Purkinje cell (primary cell): ENCODE results near the gene GREB1. TPM values are rescaled to one million over a fixed set of nuclear protein-coding genes. Genes with fewer than 3 reads are reported as not detected.

Experiments
- polyA plus RNA-seq: library from polyadenylated mRNA; unstranded; fragments of >200 nt; fragmentation: Nextera tagmentation; gene quantifications from 2 replicates; pipeline ENCODE4 v1.2.1, GENCODE V29; 2014

GREB1 gene
- 0.32 and 1.4 TPM in 2 replicates for polyA plus RNA-seq

GRCh38 chr2:11533278-11534070 is at the start of gene GREB1:
GREB1 (plus strand) TSS chr2:11534045; CDS start chr2:11556615, 22,570 bp downstream.

GRCh38 chr2:11669454-11670291 is 135.8 kb downstream of the GREB1 start, which contains the start of gene NTSR2:
NTSR2 (minus strand) TSS chr2:11670195; CDS start chr2:11670129, 66 bp downstream.

Other genes with a start within 250 kb of the GREB1 start
- 12.3 and 19.8 TPM in 2 replicates for gene ROCK2, start 189.4 kb upstream of the GREB1 start, polyA plus RNA-seq
- 2.5 and 4.9 TPM in 2 replicates for gene E2F6, start 67.9 kb upstream of the GREB1 start, polyA plus RNA-seq
- gene NTSR2, start 136.2 kb downstream of the GREB1 start, polyA plus RNA-seq: 1.7 and 3.4 TPM in 2 replicates
- 31.1 and 33.6 TPM in 2 replicates for gene LPIN1, start 212.6 kb downstream of the GREB1 start, polyA plus RNA-seq